Astrocyte of the spinal cord (primary cell): ENCODE measurements around the gene MGAT5.

ENCODE experiments used
- DNase-seq: peaks from one replicate; pipeline ENCODE4 v3.0.0; 2011; ENCODE audit warnings: low read depth, low spot score
- H3K4me3 ChIP-seq: 2 replicates; pipeline ENCODE4 v1.5.1; 2011; ENCODE audit warnings: low read depth, mild to moderate bottlenecking, low read length, moderate library complexity
- CTCF ChIP-seq: IDR thresholded peaks from 2 replicates; pipeline ENCODE4 v1.5.1; 2012; ENCODE audit warnings: low read depth, mild to moderate bottlenecking, low read length, inconsistent platforms
- in situ Hi-C: cut with HindIII; loops from 2 replicates; pipeline ENCODE4 v1.10.0; 2017; ENCODE audit warnings: low sequenced_read_pairs

MGAT5 gene

GRCh38 chr2:134241911-134242310, 12.0 kb upstream of the MGAT5 start:
- TF ChIP-seq CTCF: no peak
- in situ Hi-C loops: no loop called here
- DNase-seq: no peak
- H3K4me3 ChIP-seq: no peak overlapping the region

- no peak for DNase-seq
- no peak for TF ChIP-seq CTCF
- H3K4me3 ChIP-seq: no peak overlapping the region
- in situ Hi-C loops: no loop called here
These were observed 10.6 kb upstream of the MGAT5 start for GRCh38 chr2:134243244-134243643.

- DNase-seq: no peak
- no peak for TF ChIP-seq CTCF
- in situ Hi-C loops: no loop called here
- no peak overlapping the region for H3K4me3 ChIP-seq
These were observed 9.8 kb upstream of the MGAT5 start for GRCh38 chr2:134244086-134244485.

GRCh38 chr2:134244587-134244986, 9.3 kb upstream of the MGAT5 start:
- no peak for TF ChIP-seq CTCF
- in situ Hi-C loops: no loop called here
- no peak for DNase-seq
- H3K4me3 ChIP-seq: no peak overlapping the region

- H3K4me3 ChIP-seq: no peak overlapping the region
- TF ChIP-seq CTCF: peak; percentile 91
- in situ Hi-C loops: no loop called here
- peak; percentile 71 for DNase-seq
These were observed 8.4 kb upstream of the MGAT5 start for GRCh38 chr2:134245340-134245984.

- no peak overlapping the region for H3K4me3 ChIP-seq
- DNase-seq: no peak
- in situ Hi-C loops: no loop called here
- no peak for TF ChIP-seq CTCF
These were observed 7.6 kb upstream of the MGAT5 start for GRCh38 chr2:134246154-134246874.
